ENCODE measurements around the gene MNT.

Gene MNT

DNA sequence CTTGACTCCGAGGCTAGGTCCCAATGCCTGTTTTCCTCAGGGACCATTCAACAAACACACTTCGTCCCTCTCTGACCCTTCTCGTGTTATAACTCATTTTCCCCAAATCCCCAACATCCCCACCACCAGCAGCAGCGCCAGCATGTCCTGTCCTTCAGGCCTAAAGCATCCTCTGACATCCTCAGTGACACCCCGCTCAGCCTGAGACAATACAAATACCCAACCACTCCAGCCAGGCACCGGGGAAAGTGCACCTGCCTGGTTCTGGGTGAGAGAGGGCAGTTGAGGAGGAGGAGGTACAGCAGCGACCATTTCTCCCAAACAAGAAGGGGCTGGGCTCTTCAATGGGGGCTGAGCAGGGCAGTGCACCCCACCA lies 4.7 kb downstream of the MNT start:
- Mint-ChIP-seq H3K27ac (peak overlapping the region; percentile 88), H3K4me1 (ENCODE audit: low read depth) (peaks cover 43% of the 10 kb centered on the region), H3K9me3 (no peaks in the 10 kb centered on the region), H3K27me3 (ENCODE audit: low read depth) (no peaks in the 10 kb centered on the region), H3K4me3 (peak overlapping the region; percentile 77), H3K36me3 (ENCODE audit: low read depth) (peaks cover 6% of the 10 kb centered on the region)
- no peak for DNase-seq (ENCODE audit: low spot score)

DNA sequence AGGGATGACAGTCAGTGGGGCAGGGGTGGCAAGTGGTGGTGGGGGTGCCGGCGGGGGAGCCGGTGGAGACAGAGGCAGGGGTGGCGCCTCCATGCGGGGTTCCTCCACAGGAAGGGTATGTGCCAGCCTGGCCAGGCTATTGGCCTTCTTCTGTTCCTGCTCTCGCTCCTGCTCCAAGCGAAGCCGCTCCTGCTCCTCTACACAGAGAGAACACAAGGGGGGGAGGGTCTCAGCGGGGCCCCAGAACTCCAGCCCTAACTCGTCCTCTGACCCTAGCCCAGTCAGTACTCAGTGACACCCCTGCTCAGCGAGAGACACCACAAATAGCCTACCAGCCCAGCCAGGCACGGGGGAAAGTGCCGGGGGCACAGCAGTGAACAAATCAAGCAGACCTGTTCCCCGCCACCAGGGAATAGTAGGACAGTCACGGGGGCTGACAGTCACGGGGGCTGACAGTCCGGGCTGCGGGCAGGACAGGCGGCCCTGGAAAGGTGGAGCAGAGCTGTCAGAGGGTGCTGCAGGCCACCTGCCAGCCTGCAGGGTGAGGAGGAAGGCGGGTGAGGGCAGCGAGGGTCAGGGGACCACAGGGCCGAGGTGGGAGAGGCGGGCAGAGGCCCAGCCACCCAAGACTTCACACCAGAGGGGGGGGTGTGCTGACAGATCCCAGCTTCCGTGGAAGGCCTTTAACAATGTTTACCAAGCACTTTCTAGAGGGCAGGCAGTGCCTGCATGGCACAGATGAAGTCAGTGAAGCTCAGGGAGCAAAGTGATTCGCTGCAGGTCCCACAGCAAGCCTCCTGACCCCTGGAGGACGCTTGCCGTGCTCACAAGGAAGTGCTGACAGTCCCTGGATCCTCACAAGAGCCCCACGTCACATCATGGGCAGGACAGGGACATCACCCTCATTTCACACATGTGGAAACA lies 5.3 kb downstream of the MNT start:
- Mint-ChIP-seq H3K27me3 (ENCODE audit: low read depth) (no peaks in the 10 kb centered on the region), H3K36me3 (ENCODE audit: low read depth) (peaks cover 6% of the 10 kb centered on the region), H3K27ac (peak overlapping the region; percentile 88), H3K9me3 (no peaks in the 10 kb centered on the region), H3K4me1 (ENCODE audit: low read depth) (peaks cover 44% of the 10 kb centered on the region), H3K4me3 (peak overlapping the region; percentile 77)
- no peak for DNase-seq (ENCODE audit: low spot score)

DNA sequence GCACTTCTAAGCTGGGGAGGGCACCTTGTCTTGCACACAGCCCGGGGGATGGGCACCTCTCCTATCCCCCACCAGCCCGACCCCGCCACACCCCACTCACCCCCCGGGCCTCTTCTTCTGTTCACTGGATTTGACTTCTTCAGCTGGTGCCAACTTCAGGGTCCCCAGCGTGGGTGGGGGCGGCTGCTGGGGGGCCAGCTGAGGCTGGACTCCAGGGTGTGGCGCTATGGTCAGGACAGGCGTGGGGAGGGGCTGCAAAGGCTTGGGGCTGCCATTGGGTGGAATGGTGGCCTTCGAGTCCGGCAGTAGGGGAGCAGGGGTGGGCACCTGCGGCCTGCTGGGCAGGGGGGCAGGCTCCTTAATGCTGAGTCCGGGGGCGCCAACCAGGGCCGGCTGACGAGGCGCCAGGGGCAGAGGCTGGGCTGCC lies 6.1 kb downstream of the MNT start:
- Mint-ChIP-seq H3K27me3 (ENCODE audit: low read depth) (no peaks in the 10 kb centered on the region), H3K9me3 (no peaks in the 10 kb centered on the region), H3K4me3 (peak overlapping the region; percentile 32), H3K4me1 (ENCODE audit: low read depth) (peaks cover 45% of the 10 kb centered on the region), H3K36me3 (ENCODE audit: low read depth) (peaks cover 6% of the 10 kb centered on the region), H3K27ac (no peak overlapping the region)
- DNase-seq (ENCODE audit: low spot score), result no peak

DNA sequence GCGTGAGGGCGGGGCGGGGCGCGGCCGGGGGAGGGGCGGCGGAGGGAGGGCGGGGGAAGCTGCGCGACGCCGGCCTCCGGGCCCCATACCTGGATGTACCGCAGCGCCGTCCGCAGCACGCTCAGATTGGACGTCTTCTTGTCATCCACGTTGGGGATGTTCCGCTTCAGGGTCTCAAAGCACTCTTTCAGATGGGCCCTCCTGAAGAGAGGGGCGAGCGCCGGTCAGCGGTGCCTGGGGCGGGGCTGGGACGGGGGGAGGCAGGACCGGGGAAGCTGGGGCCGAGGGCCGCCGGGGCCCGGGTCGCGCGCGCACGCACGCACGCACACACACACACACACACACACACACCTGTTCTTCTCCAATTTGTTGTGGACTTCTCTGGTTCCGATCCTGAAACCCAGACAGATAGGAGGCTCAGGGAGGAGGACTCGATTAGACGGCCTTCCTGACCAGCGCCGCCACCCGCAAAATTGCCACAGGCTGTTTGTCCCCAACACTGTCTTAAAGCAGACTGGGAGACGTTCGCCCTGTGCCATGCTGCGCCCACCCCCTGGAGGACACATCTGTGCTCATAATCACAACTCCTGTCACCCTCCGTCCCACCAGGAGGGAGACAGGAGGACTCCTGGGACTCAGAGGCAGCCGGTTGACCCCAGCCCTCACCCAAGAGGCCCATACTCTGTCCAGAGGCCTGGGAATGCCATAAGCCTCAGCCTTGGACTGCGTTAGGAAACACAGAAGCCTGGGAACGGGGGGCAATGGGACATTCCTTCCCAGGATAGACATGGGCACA lies 6.7 kb downstream of the MNT start:
- H3K9me3 Mint-ChIP-seq, result no peaks in the 10 kb centered on the region

DNA sequence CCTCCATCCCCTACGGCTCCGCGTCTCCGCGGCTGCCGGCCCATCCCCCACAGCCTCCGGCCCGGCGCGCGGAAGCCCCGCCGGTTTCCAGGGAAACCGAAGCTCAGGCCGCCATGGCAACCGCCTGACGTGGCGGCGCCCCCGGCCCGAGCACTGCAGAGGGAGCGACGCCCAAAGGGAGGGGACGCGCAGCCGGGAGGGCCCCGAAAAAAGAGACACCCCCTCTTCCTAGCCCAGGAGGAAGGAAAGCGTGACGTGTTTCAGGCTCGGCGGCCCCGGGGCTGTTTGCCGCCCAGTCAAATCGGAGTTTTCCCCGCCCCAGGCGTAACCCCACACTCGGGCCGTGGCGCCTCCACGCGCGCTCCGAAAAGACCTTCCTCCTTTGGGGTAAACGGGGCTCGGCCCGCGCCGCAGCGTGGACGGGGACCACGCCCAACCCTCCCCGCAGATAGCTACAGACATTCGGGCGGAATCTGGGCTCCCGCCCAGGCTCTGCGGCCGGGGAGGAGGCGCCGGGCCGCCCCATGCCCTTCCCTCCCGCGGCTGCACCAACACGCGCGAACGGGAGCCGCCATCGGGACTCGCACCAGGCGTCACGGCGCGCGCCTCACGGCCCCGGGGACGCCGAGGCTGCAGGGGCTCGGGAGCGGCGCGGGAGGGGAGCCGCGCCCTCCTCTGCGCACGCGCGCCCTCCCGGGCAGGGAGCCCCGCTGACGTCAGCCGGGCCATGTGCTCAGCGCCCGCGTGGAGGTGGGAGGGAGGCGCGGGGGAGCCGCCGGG lies 7.5 kb downstream of the MNT start:
- peaks cover 12% of the 10 kb centered on the region for H3K36me3 Mint-ChIP-seq (ENCODE audit: low read depth)
- H3K4me1 Mint-ChIP-seq (ENCODE audit: low read depth), result peaks cover 45% of the 10 kb centered on the region
- peak overlapping the region; percentile 97 for H3K27ac Mint-ChIP-seq
- H3K9me3 Mint-ChIP-seq, result no peaks in the 10 kb centered on the region
- no peaks in the 10 kb centered on the region for H3K27me3 Mint-ChIP-seq (ENCODE audit: low read depth)
- peak overlapping the region; percentile 88 for H3K4me3 Mint-ChIP-seq
- DNase-seq (ENCODE audit: low spot score), result peak; percentile 88

More for the DNA sequence above, 6.7 kb downstream of the MNT start:
- H3K27ac Mint-ChIP-seq, result peak overlapping the region; percentile 83
- H3K4me3 Mint-ChIP-seq, result peak overlapping the region; percentile 84
- H3K27me3 Mint-ChIP-seq (ENCODE audit: low read depth), result no peaks in the 10 kb centered on the region
- no peak for DNase-seq (ENCODE audit: low spot score)
- peaks cover 6% of the 10 kb centered on the region for H3K36me3 Mint-ChIP-seq (ENCODE audit: low read depth)
- H3K4me1 Mint-ChIP-seq (ENCODE audit: low read depth), result peaks cover 45% of the 10 kb centered on the region

DNA sequence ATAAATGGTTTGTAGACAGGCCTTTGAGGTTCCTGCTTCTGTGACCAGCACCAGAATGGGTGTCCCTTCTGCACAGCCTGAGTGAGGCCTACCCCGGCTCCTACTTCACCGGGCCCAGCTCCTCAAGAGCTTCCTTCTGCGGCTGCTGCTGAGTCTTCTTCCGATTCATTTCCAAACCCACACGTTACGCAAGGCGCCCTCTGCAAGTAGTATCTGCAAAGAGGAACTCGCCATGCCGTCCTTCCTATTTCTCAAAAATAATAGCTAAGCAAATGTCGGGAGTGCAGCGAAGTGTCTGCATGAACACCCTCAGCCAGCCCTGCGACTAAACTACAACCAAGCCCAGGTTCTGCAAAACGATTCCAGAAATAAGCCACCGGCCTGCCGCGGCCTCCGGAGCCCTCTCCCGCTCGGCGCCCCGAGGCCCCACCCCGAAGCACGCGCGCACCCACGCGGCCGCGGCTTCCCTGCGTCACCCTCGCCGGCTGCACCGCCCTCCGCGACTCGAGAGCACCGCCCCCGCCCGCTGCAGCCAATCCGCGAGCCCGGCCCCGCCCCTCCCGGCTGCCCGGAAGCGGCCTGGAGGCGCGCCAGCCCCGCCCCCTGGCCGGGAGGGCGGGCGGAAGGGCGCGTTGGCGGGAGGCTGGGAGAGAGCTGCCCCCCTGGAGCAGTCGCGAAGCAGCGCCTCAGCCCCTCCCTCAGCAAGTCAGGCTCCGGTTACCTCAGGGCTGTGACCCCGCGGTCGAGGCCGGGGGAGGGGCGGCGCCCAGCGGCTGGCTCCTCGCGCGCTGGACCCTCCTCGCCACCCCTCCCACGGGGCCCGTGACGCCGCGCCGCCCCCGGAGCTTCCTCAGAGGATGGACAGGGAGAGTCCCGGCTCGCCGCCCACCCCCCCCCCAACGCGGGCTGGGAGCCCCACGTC lies 8.3 kb downstream of the MNT start:
- Mint-ChIP-seq H3K27ac (peak overlapping the region; percentile 98), H3K27me3 (ENCODE audit: low read depth) (no peaks in the 10 kb centered on the region), H3K9me3 (no peaks in the 10 kb centered on the region), H3K4me3 (peak overlapping the region; percentile 99), H3K4me1 (ENCODE audit: low read depth) (peaks cover 39% of the 10 kb centered on the region), H3K36me3 (ENCODE audit: low read depth) (peaks cover 16% of the 10 kb centered on the region)
- peak; percentile 98 for DNase-seq (ENCODE audit: low spot score)

DNA sequence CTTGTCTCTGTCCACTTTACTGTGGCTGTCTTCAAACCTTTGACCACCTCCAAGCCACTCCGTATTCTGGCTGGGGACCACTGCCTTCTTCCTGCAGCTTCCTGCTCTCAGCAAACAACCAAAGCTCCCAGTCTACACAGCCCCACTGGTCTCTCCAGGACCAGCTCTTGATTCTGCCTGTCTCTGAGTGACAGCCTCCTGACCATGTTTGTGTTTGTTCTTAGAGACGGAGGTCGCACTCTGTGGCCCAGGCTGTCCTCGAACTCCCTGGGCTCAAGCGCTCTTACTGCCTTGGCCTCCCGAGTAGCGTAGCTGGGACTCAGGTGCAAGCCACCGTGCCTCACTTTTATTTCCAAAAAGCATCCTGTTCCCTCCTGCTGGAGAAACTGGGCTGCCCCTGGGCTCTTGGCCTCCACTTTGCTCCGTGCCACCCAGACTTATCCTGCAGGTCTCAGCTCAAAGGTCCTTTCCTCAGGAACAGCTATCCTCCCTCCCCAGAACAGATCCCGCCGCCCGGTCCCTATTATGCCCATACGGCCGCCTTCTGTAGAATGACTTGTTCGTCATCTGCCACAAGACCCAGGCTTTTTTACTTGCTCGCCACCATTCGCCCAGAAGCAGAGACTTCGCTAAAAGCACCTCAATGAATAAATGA lies 9.1 kb downstream of the MNT start:
- H3K4me3 Mint-ChIP-seq, result peak overlapping the region; percentile 99
- H3K9me3 Mint-ChIP-seq, result no peaks in the 10 kb centered on the region
- H3K36me3 Mint-ChIP-seq (ENCODE audit: low read depth), result peaks cover 18% of the 10 kb centered on the region
- H3K27ac Mint-ChIP-seq, result peak overlapping the region; percentile 98
- H3K4me1 Mint-ChIP-seq (ENCODE audit: low read depth), result peaks cover 34% of the 10 kb centered on the region
- H3K27me3 Mint-ChIP-seq (ENCODE audit: low read depth), result no peaks in the 10 kb centered on the region
- no peak for DNase-seq (ENCODE audit: low spot score)

DNA sequence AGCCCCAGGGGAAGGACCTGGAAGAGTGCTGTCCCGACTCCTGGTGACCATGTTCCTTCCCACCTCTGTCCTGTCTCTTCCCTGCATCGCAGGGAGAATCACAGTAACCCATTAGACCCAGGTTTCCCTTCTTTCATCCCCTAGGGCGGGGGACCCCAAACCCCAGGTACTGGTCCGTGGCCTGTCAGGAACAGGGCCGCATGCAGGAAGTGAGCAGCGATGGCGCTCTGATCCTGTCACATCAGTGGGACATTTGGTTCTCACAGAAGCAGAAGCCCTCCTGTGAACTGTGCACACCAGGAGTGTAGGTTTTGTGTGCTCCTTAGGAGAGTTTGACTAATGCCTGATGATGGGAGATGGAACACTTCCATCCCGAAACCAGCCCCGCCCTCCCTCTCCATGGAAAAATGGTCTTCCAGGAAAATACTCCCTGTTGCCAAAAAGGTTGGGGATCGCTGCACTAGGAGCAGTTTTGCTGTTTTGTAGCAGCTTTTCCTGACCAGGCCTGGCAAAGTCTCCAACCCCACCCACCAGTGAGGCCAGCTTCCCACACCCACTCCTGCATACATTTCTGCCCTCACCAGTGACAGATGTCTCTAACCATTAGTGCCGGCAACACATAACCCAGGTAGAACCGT lies 10.5 kb downstream of the MNT start:
- peak overlapping the region; percentile 62 for H3K27ac Mint-ChIP-seq
- H3K36me3 Mint-ChIP-seq (ENCODE audit: low read depth), result peaks cover 18% of the 10 kb centered on the region
- peak overlapping the region; percentile 47 for H3K4me3 Mint-ChIP-seq
- no peaks in the 10 kb centered on the region for H3K9me3 Mint-ChIP-seq
- DNase-seq (ENCODE audit: low spot score), result no peak
- peaks cover 25% of the 10 kb centered on the region for H3K4me1 Mint-ChIP-seq (ENCODE audit: low read depth)
- H3K27me3 Mint-ChIP-seq (ENCODE audit: low read depth), result no peaks in the 10 kb centered on the region

DNA sequence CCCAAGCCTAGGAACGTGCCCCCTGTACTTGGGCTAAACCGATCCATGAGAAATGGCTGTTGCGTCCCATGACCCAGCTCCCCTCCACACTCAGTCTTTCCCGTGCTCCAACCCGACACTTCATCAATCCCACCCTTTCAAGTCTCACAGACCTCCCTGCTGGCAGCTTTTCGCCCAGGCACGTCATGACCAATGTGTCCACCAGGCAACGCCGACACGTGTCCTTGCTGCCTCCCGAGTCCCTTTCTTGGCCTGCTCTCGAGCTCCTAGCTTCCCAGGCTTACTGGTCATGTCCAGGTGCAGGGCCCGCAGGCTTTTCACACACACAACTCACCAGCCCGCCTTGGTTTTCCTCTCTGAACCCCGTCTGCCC lies 12.2 kb downstream of the MNT start:
- no peak for DNase-seq (ENCODE audit: low spot score)
- H3K9me3 Mint-ChIP-seq, result no peaks in the 10 kb centered on the region
- peak overlapping the region; percentile 67 for H3K27ac Mint-ChIP-seq
- no peak overlapping the region for H3K4me3 Mint-ChIP-seq
- peaks cover 20% of the 10 kb centered on the region for H3K4me1 Mint-ChIP-seq (ENCODE audit: low read depth)
- H3K36me3 Mint-ChIP-seq (ENCODE audit: low read depth), result peaks cover 18% of the 10 kb centered on the region
- H3K27me3 Mint-ChIP-seq (ENCODE audit: low read depth), result no peaks in the 10 kb centered on the region

DNA sequence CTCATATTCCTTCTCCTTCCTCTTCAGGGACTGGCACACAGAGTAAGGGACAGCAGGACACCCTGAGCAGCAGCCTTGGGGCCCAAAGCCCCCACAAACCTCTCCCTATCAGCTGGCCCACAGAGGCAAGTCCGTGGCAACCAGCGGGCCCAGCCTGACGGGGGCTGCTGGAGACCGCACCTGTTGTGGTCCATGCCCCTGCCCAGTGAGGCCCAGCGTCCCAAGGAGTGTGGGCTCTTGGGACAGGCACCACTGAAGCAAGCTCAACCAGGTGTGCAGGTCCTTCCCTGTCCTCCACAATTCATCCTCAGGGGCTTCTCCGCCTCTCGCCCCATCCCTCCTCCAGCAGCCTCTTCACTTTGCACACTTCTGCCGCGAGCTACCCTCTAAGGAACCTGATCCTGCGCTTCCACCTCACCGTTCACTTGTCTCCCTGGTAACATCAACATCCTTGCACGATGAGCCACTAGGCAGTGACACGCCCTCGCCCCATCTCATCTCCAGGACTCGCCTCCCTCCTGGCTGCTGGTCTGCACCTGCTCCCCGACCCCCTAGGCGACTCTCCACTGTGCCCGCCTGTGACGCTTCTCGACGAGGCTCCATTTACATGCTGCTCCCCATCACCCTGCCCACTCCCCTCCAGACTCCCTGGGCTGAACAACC lies 12.7 kb downstream of the MNT start:
- peaks cover 20% of the 10 kb centered on the region for H3K4me1 Mint-ChIP-seq (ENCODE audit: low read depth)
- H3K36me3 Mint-ChIP-seq (ENCODE audit: low read depth), result peaks cover 18% of the 10 kb centered on the region
- no peak for DNase-seq (ENCODE audit: low spot score)
- H3K27me3 Mint-ChIP-seq (ENCODE audit: low read depth), result no peaks in the 10 kb centered on the region
- no peak overlapping the region for H3K4me3 Mint-ChIP-seq
- no peaks in the 10 kb centered on the region for H3K9me3 Mint-ChIP-seq
- H3K27ac Mint-ChIP-seq, result no peak overlapping the region

DNA sequence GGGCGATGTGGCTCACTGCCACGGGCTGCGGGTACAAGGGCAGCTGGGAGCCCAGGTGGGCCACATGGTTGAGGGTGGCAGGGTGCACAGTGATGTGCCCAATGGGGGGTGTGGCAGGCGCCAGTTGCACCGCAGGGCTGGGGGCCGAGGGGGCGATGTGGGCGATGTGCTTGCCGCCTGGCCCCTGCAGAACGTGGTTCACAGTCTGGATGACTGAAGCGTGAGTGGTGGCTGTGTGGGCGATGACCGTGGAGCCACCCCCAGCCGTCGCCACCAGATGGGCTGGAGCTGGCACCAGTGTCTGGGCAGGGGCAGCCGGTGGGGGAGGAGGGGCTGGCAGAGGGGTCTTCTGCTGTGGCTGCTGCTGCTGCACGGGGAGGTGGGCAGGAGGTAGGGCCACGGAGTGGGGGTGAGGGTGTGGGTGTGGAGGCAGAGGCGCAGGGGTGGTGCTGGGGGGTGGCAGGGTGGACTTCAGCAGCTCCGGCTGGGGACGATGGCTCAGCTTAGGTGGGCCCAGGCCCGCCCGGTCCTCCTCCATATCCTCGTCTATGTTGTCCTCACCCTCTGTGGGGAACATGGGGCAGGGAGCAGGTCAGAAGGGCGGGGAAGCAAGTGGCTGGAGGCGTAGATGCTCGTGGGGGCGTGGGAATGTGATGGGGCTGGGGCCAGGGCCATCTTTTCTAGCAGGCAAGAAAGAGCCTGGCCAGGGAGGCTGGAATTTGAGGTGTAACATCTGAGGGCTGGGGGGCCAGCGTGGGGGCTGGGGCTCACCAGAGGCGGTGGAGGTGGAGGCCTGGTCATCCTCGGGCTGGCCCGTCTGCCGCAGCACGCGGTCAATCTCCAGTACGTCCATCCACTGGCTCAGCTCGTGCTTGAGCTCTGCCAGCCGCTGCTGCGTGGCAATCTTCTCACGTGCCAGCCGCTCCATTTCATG lies 13.5 kb downstream of the MNT start:
- Mint-ChIP-seq H3K36me3 (ENCODE audit: low read depth) (peaks cover 18% of the 10 kb centered on the region), H3K4me1 (ENCODE audit: low read depth) (peaks cover 20% of the 10 kb centered on the region), H3K27me3 (ENCODE audit: low read depth) (no peaks in the 10 kb centered on the region), H3K9me3 (no peaks in the 10 kb centered on the region), H3K27ac (no peak overlapping the region), H3K4me3 (no peak overlapping the region)
- DNase-seq (ENCODE audit: low spot score), result no peak

Data from T-helper 2 cell treated with Interferon-gamma antibody and Interleukin-4, amounts not matched to agents 5 μg/mL and 100 μg/mL, for 36 hours (primary cell).